Urothelium cell line (cell line): ENCODE results near the gene CANX.
"Not testable (repeated sequence)": the region's sequence is repeated elsewhere in the genome, so short reads cannot be mapped to it uniquely, and the experiment has no call there.

Experiments used
- DNase-seq: peaks from one replicate; pipeline ENCODE4 v3.0.0; 2011; ENCODE audit warnings: low spot score, mixed read lengths
- FAIRE-seq: peaks from 2 replicates; lab custom pipeline; 2011; peaks lifted over from hg19 to GRCh38; lab: Jason Lieb, UNC

Gene CANX, protein sequence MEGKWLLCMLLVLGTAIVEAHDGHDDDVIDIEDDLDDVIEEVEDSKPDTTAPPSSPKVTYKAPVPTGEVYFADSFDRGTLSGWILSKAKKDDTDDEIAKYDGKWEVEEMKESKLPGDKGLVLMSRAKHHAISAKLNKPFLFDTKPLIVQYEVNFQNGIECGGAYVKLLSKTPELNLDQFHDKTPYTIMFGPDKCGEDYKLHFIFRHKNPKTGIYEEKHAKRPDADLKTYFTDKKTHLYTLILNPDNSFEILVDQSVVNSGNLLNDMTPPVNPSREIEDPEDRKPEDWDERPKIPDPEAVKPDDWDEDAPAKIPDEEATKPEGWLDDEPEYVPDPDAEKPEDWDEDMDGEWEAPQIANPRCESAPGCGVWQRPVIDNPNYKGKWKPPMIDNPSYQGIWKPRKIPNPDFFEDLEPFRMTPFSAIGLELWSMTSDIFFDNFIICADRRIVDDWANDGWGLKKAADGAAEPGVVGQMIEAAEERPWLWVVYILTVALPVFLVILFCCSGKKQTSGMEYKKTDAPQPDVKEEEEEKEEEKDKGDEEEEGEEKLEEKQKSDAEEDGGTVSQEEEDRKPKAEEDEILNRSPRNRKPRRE

DNA sequence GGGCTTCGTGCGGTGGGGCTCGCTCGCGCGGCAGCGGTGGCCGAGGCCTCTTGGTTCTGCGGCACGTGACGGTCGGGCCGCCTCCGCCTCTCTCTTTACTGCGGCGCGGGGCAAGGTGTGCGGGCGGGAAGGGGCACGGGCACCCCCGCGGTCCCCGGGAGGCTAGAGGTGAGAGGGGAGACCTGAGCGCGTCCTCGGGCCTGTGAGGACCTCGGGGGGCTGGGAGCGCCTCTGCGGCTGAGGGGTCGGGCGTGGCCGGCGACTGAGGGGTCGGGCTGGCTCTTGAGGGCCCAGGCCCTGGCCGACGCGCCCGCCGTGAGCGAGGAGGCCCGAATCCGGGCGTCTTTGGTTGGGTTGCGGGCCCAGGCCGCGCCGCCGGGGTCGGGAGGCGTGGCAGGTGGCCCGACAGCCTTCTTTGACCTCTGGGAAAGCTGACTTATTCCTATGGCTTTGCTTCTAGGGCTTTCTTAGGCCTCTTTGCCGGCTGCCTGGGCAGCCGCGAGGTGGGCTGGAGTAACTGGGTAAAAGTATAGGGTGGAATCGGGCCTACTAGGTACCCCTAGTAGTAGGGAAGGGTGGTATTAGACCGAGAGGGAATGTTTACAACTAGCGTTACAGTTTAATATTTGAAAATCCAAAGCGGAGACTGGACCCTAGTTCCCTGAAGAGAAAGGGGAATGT lies at the start of gene CANX:
CANX (plus strand) TSS at position 33 of the 681 bp plus-strand sequence. CDS start 6,715 bp downstream, outside the sequence.
- no peak for FAIRE-seq
- peak; percentile 38 for DNase-seq

DNA sequence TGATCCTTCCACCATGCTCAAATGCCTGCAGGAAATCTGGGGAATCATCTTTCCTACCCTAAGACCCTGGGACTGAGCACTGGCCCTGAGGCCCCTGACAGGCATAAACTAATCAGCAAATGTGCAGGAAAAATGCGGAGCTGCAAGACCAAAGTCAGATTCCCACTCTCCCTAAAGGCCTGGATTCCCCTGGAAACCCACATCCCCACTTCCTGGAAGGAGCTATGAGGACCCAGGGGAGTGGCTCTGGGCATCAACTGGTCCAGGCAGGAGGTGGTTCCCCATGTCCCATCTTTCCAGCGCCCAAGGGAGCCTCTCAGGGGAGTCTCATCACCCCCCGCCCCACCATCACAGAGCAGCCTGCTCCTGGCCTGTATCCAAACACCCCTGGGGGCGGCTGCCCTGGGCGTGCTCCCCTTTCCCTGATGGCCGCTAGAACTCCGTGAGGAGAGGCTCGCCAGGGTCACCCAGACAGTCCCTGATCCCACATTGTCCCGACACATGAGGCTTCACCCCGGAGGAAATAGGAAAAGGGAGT lies 49.5 kb upstream of the CANX start:
- not testable (repeated sequence) for FAIRE-seq, DNase-seq

DNA sequence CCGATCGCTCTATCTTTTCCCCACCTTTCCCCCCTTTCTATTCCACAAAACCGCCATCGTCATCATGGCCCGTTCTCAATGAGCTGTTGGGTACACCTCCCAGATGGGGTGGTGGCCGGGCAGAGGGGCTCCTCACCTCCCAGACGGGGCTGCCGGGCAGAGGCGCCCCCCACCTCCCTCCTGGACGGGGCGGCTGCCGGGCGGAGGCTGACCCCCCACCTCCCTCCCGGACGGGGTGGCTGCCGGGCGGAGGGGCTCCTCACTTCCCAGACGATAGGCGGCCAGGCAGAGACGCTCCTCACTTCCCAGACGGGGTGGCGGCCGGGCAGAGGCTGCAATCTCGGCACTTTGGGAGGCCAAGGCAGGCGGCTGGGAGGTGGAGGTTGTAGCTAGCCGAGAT lies 48.5 kb upstream of the CANX start:
- not testable (repeated sequence) for DNase-seq, FAIRE-seq

DNA sequence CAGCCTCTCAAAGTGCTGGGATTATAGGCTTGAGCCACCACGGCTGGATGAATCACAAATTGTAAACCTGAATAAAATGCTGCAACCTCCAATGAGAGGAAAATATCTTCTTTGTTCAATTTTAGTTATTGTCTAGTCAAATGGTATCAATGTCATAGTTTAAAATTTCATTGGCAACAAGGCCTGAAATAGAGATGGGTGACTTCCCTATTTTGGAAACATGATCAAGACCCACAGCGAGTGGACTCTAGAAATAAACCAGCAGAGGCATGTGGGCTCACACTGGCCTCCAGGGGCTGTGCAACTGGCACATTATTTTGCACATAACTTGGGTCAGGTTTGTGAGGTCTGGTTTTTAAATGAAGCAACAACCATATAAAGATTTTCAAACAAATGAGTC lies 45.6 kb upstream of the CANX start:
- not testable (repeated sequence) for FAIRE-seq, DNase-seq

DNA sequence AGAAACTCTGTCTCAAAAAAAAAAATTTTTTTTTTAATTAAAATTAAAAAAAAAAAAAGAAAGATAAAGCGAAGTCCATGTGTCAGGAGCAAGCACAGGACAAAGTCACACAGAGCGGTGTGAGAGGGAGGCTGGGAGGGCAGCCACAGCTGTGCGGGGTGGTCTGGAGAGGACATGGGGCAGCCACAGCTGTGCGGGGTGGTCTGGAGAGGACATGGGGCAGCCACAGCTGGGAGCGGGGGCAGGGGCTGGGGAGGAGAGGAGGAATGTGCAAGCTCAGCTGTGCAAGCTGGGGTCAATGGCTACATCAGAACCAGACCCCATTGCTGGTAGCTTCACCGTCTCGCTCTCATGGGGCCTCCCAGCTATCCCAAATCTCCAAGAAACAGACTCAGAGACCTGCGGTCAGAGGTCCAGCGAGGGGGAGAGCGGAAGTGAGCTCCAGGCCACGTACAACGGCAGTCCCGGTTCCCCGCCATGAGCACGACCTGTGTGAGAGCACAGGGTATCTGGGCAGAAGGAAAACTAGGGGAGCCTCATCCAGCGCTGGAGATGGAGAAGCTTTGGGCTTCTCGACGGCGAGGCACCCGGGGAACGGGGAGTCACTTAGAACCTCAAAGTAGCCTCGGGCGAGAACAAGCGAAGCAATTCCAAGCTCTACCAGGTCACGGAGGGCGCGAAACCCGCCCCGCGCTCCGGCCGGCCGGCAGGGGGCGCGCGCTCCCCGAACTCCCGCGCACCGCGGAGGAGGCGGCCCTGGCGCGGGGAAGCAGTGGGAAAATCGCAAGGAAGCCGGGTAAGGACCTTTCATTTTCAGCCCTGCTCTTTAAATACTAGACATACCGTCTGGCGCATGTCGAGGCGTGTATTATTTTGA lies 41.2 kb upstream of the CANX start:
- FAIRE-seq = peak; percentile 94

DNA sequence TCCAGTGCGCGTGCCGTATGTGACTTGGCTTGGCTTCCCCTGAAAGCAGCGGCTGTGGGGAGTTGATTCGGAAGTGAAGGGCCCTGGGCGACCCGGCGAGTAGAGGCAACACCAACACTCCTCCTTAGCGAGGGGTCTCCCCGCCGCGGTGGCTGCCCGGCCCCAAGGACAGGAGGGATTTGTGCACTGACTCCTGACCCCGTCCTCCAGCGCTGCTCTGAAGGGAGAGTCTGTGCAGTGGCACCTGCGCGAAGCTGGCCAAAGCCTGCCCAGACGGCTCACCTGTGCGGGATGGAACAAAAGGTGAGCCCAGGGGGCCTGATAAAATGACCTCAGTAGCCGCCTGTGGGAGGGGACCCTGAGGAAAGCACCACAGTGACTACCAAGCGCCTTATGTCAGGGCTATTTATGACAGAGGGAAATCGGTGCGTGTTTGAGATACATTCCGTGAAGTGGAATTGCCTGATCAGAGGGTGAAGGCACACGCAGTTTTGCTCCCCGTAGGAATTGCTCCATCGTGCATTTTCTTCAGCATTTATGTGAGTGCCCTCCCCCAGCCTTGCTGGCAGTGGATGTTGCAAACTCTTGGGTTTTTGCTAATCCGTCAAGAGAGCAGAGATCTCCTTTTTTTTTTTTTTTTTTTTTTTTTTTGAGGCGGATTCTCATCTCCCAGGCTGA lies 40.4 kb upstream of the CANX start:
- DNase-seq = peak; percentile 14
- FAIRE-seq = not testable (repeated sequence)

More for the DNA sequence above, 41.2 kb upstream of the CANX start:
- not testable (repeated sequence) for DNase-seq

DNA sequence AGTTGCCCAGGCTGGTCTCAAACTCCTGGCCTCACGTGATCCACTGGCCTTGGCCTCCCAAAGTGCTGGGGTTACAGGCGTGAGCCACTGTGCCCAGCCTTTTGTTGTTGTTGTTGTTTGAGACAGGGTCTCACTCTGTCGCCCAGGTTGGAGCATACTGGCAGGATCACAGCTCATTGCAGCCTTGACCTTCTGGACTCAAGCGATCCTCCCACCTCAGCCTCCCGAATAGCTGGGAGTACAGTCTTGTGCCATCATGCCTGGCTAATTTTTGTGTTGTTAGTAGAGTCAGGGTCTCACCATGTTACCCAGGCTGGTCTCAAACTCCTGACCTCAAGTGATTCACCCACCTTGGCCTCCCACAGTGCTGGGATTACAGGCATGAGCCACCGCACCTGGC lies 37.1 kb upstream of the CANX start:
- DNase-seq, FAIRE-seq: not testable (repeated sequence)

DNA sequence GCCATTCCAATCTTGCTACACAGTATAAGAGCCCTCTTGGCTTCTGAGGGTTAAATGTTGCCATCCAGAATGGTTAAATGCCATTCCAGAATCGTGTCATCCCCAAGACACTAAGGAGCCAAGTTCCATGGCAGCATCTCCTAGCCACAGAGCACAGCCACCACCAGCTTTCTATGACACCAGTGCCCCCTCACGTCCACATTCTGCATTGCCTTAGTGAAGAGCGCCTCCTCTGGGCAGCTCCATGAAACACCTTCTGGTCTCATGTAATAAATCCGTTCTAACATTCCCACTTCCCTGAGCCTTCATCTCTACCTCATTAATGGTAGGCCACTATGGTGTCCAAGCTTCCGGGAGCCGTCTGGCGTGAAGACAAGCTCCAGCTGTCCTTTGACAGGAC lies 30.4 kb upstream of the CANX start:
- no peak for FAIRE-seq
- DNase-seq = no peak

DNA sequence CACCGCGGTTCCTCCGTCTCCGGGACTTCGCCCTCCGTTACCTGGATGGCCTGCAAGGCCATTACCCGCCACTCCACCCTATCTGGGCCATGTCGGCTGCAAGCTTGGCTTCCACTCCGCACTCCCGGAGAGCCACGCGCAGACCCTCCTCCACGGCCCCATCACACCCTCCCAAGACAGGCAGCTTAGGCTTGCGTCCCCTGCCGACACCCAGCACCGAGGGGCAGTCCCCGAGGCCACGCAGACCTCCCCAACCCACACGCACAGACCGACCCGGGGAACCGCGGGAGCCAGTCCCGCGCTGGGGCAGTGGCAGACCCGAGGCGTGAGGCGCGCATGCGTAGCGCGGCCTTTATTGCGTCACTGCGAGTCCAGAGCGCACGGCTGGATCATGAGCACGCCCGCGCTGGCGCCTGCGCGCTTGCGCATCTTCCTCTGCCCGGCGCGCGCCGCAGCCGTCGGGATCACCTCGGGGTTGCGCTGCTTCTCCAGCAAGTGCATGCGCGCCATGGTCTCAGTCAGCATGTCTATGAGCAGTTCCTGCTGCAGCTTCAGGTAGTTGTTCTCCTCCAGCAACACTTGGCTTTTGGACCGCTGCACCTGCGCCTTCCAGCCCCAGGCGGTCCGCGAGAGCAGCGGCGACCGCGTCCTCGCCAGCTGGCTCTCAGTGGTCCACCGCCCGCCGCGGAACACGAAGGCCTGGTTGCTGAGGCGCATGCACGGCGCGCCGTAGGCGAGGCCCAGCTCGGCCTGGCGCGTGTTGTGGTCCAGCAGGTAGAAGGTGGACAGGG lies 20.3 kb upstream of the CANX start:
- FAIRE-seq = no peak
- peak; percentile 95 for DNase-seq

DNA sequence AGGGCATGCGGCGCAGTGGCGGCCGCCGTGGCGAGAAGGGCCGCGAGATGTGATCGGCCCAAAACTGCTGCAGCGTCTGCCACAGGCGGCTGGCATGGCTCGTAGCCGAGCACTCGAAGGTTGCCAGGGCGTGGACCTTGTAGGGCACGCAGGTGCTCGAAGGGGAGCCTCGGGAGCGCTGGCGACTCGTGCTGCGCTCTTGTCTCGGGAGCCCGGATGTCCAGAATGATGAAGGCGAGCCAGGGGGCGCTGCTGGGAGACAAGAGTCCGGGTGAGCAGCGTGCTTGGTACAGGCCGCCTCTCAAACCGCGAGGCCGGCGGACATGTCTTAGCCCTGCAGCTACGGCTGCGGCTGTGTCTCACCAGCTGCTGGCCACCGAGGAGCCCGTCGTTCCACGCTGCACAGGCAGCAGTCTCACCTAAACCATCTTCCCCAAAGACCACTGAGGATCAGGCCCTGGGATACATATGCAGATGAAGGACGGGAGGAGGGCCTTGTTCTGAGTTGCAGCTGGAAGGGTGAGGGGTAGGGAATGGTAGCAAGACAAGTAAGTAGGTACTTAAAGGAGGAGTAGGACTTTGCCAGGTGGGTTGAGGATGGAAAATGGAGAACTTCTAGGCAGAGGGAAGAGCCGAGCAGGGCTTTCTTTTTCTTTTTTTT lies 19.6 kb upstream of the CANX start:
- FAIRE-seq (no peak), DNase-seq (no peak)

DNA sequence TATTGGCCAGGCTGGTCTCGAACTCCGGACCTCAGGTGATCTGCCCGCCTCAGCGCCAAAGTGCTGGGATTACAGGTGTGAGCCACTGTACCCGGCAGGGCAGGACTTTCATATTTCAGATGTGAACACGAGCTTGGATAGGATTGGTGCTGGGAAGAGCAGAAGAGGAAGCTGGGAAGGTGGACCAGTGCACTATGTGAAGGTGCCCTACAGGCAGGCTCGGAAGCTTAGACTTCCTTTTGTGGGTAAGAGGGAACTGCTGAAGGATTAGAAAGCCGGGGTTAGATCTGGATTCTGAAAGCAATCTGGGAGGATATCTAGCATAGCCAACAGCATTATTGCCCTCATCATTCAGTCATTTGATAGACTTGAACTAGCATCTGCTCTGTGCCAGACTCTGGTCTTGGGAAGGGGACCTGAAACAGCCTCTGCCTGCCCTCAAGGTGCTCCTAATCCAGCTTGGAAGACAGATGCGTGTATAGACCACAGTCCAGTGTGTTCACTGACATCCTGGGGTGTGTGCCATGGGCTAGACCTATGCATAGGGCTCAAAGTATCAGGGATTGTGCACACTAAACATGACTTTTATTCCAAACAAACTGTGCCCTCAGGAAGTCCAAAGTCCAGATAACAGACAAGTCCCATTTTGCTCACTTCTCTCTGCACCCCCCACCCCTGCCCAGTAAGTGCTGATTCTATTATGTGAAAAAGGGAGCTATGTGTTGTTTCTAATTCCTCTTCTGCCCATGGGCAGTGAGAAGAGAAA lies 18.6 kb upstream of the CANX start:
- DNase-seq (no peak), FAIRE-seq (no peak)

DNA sequence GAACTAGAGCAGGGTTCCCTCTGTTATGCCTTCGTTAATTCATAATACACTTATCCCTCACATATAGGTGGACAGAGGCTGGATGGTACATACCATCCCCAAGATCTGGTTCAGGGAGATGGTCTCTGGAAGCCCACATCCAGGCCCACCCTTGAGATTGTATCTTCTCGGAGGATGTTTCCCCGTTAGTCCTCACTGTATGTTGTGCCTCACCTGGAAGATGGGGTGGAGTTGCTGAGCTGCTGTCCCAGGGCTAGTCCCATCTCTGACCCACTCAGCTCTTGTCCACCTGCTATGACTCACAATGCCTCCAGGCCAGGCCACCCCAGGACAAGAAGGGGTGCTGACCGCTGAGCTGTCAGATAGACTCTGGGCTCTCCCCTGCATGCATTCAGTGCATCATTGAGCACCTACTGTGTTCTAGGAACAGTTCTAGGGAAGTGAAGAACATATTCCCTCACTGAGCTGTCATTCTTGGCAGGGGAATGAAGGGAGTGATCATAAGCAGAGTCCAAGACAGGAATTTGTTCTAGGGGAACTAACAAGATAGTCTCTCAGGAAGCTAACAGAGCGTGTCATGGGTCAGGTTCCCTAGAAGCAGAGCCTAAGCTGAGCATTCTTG lies 17.9 kb upstream of the CANX start, which contains the start of gene CBY3:
CBY3 (minus strand) TSS at position 255 of the 622 bp plus-strand sequence; CDS start at position 139, 116 bp downstream.
- DNase-seq = no peak
- no peak for FAIRE-seq

DNA sequence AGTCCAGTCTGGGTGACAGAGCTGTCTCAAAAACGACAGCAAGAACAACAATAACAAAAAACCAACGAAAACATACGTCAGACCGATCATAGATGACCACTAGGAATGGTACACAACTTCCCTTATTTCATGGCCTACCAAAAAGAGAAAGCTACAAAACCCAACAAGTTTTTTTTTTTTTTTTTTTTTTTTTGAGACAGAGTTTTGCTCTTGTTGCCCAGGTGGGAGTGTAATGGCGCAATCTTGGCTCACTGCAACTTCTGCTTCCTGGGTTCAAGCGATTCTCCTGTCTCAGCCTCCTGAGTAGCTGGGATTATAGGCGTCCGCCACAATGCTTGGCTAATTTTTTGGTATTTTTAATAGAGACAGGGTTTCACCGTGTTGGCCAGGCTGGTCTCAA lies 9.6 kb upstream of the CANX start:
- not testable (repeated sequence) for DNase-seq, FAIRE-seq

DNA sequence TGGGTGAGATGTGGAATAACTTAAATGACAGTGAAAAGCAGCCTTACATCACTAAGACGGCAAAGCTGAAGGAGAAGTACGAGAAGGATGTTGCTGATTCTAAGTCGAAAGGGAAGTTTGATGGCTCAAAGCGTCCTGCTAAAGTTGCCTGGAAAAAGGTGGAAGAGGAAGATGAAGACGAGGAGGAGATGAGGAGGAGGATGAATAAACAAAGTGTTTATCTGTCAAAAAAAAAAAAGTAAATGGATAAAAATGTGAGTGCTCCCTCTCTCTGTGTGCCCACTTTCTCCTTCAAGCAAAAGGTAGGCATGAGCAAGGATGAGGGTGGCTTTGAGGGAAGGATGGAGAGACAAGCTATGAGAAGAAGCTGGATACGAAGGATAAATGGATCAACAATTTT lies 4.2 kb upstream of the CANX start:
- DNase-seq (no peak), FAIRE-seq (no peak)

DNA sequence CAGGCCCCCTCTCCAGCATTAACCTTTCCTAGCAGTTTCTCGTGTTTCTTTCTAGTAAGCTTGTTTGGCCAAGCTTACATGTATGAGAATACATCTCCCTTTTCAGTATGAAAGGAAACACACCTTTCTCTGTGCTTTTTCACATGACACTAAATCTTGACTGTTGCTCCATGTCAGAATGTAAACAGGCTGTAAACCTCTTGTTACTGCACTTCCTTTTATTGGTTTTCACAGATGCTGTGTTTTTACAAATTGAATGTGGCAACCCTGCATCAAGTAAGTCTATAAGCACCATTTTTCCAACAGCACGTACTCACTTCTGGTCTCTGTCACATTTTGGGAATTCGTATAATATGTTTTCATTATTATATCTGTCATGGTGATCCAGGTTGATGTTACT lies 2.2 kb upstream of the CANX start:
- FAIRE-seq = no peak
- no peak for DNase-seq

DNA sequence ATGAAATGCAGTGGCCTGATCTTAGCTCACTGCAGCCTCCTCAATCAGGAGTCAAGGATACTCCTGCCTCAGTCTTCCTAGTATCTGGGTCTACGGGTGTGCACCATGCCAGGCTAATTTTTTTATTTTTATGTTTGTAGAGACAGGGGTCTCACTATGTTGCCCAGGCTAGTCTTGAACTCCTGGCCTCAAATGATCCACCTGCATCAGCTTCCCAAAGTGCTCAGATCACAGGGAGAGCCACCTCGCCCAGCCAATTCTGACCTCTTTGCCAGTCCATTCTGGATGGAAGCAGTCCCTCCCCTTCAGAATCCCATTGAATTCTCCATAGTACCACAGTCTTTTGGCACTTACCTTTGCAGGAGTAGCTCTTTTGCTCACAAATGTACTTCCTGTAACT lies 1.7 kb upstream of the CANX start:
- DNase-seq = no peak
- no peak for FAIRE-seq

DNA sequence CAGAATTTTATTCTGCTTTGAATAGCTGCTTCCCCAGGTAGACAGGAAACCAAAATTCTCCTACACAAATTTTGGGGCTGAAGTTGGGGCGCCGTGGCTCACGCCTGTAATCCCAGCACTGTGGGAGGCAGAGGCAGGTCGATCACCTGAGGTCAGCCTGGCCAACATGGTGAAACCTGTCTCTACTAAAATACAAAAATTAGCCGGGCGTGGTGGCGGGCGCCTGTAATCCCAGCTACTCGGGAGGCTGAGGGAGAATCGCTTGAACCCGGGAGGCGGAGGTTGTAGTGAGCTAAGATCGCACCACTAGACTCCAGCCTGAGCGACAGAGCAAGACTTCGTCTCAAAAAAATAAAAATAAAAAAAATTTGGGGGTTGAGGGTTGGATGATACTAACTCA lies 1.2 kb upstream of the CANX start:
- DNase-seq, FAIRE-seq: not testable (repeated sequence)
